Activated naive CD4-positive, alpha-beta T cell treated with Interleukin-2 at 50 U/mL for 16 hours (primary cell): ENCODE results near the gene IZUMO2.

ENCODE experiments used
- DNase-seq: peaks from one replicate; pipeline ENCODE4 v3.0.0-alpha.2; 2020

The IZUMO2 gene

DNA sequence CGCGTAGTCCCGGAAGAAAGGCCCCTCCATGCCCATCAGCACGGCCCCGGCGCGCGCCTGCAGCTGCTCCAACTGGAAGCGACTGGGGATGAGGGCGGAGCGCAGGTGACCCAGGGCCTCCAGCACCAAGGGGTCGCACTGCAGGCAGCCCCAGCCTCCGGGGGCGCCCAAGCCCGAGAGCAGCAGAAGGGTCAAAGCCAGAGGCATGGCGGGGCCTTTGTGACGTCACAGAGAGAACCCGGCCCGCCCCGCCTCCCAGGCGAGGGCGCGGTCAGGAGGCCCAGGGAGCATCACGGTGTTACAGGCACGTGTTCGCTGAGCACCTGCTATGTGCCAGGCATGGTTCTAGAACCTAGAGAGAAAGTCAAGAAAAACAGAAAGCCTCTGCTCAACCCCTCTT, at the start of gene IZUMO2:
IZUMO2 (minus strand) TSS at position 294 of the 400 bp plus-strand sequence; CDS start at position 207, 87 bp downstream.
- DNase-seq, result no peak

- no peak for DNase-seq
These were observed 47.3 kb upstream of the IZUMO2 start for GRCh38 chr19:50210425-50210824.

DNA sequence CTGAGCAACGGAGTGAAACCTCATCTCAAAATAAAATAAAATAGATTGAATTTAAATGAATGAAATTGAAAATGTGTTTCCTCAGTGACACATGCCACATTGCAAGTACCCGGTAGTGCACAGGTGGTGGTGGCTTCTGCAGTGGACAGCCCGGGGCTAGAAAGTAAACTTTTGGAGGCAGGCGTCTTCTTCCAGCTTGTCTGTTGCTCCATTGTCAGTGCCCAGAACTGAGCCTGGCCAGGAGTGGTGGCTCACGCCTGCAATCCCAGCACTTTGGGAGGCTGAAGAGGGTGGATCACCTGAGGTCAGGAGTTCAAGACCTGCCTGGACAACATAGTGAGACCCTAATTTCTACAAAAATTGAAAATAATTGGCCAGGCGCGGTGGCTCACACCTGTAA, 46.0 kb upstream of the IZUMO2 start:
- DNase-seq, result no peak

GRCh38 chr19:50207730-50208129, 44.6 kb upstream of the IZUMO2 start:
- DNase-seq, result no peak

DNA sequence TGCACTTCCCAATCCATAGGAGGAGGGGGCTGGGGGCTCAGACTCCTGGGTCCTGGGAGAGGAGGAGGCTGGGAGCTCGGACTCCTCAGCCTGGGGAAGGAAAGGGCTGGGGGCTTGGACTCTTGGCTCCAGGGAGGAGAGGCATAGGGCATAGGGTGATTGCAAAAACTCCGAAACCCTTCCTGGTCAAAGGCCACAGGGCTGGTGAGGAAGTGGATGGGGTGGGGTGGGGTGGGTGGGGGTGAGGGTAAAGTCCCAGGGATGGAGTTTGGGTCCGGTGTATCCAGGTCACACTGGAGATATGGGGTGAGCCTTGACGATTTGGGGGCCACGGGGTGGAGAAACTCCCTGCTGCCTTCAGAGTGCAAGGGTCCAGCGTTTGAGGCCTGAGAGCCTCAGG, 43.1 kb upstream of the IZUMO2 start:
- no peak for DNase-seq

- no peak for DNase-seq
These were observed 42.6 kb upstream of the IZUMO2 start for GRCh38 chr19:50205681-50206138.

DNA sequence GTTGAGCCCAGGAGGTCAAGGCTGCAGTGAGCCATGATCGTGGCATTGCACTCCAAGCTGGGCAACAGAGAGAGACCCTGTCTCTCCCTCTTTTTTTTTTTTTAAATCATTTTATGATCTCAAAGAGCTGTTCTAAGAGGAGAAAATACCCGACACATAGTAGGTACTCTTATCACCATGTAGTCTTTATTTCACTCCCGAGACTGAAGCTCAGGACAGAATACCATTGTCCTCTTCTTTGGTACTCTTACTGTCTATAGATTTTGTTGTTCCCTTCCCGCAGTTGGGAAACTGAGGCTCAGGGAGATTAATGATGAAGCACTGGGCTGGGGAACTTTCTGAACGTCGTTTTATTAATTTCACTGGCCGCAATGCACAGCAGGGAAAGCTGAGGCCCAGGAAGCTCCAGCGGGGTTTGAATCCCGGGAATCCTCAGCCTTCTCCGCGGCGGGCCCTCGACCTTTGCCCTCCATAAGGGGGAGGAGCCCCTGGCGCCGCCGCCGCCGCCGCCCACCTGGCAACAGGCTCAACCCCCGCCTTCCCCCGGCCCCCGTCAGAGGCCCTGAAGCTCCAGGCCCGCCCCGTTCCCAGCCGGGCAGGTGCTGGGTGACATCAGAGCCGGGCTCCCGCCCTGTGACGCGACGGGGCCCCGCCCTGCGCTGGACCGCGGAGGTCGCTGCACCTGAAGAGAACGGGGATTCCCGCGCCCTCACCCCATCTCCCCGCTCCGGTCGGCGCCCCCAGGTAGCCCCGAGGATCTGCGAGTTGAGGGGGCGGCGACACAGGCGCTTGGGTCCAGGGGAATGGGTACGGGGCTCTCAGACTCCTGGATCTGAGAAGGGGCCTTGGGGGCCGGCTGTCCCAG, 42.0 kb upstream of the IZUMO2 start:
- no peak for DNase-seq

DNA sequence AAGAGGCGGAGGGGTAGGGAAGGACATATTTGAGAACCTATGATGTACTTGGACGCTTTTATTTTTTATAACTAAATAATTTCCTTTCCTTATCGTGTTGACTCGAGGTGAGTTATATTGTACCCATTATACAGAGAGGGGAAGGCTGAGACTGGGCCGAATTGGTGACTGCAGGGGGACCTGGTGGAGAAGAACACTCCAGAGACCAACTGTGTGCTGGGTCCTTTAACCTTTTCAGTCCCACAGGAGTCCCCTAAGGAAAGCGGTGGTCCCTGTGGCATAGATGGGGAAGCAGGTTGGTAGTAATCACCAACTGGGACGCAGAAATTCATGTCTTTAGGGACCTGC, 41.0 kb upstream of the IZUMO2 start:
- no peak for DNase-seq

- DNase-seq, result no peak
These were observed 40.4 kb upstream of the IZUMO2 start, which contains the start of gene MYH14 for GRCh38 chr19:50203281-50204080. TSS of gene MYH14 (plus strand) at chr19:50203622. CDS start at chr19:50210366, 6,744 bp downstream.

- no peak for DNase-seq
These were observed 39.8 kb upstream of the IZUMO2 start for GRCh38 chr19:50202962-50203280.

GRCh38 chr19:50202386-50202785, 39.3 kb upstream of the IZUMO2 start:
- no peak for DNase-seq

GRCh38 chr19:50199259-50199555, 36.1 kb upstream of the IZUMO2 start:
- no peak for DNase-seq

DNA sequence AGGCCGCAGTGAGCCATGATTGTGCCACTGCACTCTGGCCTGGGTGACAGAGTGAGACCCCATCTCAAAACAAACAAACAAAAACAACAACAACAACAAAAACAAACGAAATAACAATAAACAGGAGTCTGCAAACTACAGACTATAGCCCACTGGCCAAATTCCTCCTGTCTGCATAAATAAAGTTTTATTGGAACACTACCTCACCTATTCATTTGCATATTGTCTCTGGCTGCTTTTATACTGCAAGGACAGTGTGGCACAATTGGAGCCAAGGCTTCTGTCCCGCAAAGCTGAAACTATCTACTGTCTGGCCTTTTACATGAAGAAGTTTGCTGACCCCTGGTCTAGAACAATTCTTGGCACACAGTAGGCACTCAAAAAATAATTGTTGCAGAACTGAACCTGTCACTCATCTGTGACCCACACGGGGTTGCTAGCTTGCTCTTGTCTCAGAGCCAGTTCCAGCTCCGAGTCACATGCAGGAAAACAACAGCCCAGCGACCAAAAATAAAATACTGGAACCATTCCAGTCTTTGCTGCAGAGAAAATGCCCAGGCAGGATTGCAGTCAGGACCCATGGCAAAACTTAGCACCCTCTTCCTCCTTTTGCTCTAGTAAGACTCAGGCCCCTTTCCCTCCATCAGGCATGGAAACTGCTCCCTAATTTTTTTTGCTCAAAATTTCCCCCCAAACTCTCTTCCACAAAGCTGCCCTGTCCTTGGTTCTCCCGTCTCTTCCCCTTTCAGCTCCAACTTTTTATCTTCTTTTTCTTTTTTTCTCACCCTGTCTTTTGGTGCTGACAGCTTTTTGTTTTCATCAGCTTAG, 35.6 kb upstream of the IZUMO2 start:
- DNase-seq, result no peak

DNA sequence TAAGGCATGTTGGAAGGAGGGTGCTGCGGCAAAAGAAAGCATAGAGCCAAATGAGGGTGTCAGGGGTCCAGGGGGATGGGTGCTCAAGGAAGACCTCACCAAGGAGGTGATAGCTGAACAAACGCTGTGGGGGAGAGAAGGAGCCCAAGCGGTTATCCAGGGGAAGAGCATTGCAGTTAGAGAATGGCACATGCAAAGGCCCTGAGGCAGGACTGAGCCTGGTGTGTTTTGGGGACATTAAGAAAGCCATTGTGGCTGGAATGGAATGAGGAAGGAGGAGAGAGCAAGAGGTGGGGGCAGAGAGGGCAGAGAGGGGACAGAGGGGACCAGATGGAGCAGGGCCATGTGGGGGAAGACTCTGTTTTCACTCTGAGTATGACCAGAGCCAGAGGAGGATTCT, 34.3 kb upstream of the IZUMO2 start:
- DNase-seq, result no peak

DNA sequence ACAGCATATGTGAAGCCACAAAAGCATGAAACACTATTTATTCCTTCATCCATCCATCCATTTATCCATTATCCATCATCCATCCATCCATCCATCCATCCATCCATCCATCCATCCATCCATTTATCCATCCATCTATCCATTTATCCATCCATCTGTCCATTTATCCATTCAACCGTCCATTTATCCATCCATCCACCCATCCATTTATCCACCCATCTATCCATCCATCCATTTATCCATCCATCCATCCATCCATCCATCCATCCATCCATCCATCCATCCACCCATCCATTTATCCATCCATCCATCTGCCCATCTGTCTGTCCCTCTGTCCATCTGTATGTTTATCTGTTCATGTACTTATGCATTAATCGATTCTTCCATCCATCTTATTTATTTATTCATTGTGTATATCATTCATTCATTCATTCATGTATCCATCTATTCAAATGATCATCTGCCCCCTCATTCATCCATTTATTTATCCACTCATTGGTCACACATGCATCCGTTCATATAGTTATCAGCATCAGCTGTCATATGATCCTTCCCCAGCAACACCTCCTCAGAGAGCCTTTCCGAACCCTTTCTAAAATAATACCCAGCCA, 33.3 kb upstream of the IZUMO2 start:
- no peak for DNase-seq

GRCh38 chr19:50195224-50195623, 32.1 kb upstream of the IZUMO2 start:
- no peak for DNase-seq

- no peak for DNase-seq
These were observed 29.6 kb upstream of the IZUMO2 start for GRCh38 chr19:50192463-50193211.

GRCh38 chr19:50191216-50191615, 28.1 kb upstream of the IZUMO2 start:
- no peak for DNase-seq

DNA sequence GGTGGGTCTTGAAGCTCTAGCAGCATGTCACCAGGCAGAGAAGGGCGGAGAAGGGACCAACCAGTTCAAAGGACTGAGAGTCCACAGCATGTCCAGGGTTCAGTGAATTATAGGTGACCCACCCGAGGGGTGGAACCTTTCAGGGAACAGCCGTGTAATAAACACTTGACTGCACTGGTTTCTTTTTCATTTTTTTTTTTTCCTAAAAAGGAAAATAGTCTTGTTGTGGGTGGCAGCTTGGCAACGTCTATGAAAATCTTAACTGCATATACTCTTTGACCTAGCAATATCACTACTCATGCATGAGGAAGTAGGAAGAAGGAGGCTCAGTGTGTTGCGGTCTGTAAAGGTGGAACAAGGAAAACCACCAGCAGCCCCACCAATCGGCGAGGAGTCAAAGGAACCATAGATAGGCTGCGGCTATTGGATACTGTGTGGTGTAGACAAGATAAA, 27.4 kb upstream of the IZUMO2 start:
- no peak for DNase-seq

DNA sequence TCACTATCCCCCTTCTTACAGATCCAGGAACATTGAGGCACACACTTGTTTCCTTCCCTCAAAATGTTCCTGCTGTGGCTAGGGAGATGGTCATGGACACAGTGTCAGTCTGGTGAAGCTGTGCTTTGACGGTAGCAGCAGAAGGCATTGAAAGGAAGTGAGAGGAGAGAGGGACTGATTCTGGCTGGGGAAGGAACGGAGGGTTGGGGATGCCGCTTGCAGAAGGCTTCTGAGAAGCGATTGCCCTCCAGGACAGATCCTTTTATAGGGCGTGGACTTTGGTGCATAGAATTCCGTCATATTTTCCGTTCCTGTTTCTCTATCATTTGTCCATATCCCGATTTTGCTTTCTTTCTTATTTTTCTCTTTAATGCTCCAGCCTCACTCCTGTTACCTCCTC, 26.2 kb upstream of the IZUMO2 start:
- no peak for DNase-seq

GRCh38 chr19:50187937-50188336, 24.9 kb upstream of the IZUMO2 start:
- no peak for DNase-seq

- no peak for DNase-seq
These were observed 21.1 kb upstream of the IZUMO2 start for GRCh38 chr19:50184196-50184595.
